ENCODE data around the gene APBA1.

The APBA1 gene

DNA sequence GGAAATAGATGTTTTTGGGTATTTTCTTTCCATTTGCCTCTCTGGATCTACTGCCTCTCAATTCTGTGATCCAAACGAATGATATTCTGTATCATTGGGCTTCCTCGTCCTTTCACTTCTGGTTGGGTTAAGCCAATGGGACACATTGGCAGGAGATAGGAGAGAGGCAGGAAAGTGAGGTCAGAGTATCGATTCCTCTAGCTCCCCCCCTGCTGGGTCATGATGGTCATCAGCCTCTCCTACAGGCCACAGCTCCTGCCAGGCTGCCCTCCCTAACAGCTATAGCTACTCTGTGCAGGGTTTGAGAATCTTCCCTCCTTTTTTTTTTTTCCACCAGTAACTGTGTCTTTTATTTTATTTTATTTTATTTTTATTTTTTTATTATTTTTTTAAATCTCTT lies 39.4 kb downstream of the APBA1 start:
- no peak for TF ChIP-seq POLR2AphosphoS5 (IDR thresholded peaks at IDR 0.05; ENCODE audit: low read depth, low read length)
- no peak for TF ChIP-seq TAF1 (IDR thresholded peaks at IDR 0.05; ENCODE audit: borderline replicate concordance, insufficient read depth, low read length)
- TF ChIP-seq, protein P1, sequence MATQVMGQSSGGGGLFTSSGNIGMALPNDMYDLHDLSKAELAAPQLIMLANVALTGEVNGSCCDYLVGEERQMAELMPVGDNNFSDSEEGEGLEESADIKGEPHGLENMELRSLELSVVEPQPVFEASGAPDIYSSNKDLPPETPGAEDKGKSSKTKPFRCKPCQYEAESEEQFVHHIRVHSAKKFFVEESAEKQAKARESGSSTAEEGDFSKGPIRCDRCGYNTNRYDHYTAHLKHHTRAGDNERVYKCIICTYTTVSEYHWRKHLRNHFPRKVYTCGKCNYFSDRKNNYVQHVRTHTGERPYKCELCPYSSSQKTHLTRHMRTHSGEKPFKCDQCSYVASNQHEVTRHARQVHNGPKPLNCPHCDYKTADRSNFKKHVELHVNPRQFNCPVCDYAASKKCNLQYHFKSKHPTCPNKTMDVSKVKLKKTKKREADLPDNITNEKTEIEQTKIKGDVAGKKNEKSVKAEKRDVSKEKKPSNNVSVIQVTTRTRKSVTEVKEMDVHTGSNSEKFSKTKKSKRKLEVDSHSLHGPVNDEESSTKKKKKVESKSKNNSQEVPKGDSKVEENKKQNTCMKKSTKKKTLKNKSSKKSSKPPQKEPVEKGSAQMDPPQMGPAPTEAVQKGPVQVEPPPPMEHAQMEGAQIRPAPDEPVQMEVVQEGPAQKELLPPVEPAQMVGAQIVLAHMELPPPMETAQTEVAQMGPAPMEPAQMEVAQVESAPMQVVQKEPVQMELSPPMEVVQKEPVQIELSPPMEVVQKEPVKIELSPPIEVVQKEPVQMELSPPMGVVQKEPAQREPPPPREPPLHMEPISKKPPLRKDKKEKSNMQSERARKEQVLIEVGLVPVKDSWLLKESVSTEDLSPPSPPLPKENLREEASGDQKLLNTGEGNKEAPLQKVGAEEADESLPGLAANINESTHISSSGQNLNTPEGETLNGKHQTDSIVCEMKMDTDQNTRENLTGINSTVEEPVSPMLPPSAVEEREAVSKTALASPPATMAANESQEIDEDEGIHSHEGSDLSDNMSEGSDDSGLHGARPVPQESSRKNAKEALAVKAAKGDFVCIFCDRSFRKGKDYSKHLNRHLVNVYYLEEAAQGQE (IDR thresholded peaks at IDR 0.05; ENCODE audit: insufficient read depth in 1 of 2, low read depth in 2 of 2, low read length in 2 of 2), result no peak

DNA sequence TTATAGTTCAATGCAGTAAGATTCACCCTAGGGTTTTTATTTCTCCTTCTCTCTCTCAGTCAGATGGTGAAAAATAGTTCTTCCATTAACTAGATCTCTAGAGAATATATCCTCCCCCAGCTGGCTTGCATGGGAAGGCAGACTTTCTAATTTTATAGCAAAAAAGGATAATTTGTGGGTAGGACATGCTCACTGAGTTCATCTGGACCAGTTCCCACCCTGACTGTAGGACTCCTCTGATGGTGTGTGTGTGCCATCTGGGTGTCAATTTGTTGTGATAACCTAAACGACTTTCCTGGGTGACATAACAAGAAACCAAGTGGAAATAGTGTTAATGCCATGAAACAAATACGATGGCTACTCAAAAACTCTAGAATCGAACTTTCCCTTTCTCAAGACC lies 44.9 kb downstream of the APBA1 start:
- TF ChIP-seq TAF1 (IDR thresholded peaks at IDR 0.05; ENCODE audit: borderline replicate concordance, insufficient read depth, low read length), result no peak
- TF ChIP-seq POLR2AphosphoS5 (IDR thresholded peaks at IDR 0.05; ENCODE audit: low read depth, low read length), result no peak
- no peak for TF ChIP-seq FOXP2 (optimal IDR thresholded peaks at IDR 0.05; ENCODE audit: borderline replicate concordance, extremely low read depth, extremely low read length, insufficient read depth)
- no peak for TF ChIP-seq SIN3A (IDR thresholded peaks at IDR 0.05; ENCODE audit: borderline replicate concordance, insufficient read depth, low read length)
- TF ChIP-seq, protein P1 (IDR thresholded peaks at IDR 0.05; ENCODE audit: insufficient read depth in 1 of 2, low read depth in 2 of 2, low read length in 2 of 2), result no peak

DNA sequence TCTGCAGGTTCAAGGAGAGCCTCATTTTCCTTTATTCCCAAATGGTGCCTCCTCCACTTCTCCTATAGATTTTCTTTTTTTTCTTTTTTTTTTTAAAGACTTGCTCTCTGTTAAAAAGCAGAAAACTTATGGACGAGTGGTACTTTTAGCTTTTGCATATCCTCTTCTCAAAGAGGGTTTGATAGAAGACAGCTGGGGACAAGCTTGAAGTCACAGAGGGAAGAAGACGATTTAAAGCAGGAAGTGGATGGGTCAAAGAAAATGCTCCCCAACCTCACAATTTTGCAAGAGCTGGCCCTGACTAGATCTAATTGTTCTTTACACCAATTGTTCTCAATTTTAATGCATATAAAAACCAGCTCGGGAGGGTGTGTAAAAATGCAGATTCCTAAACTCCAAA lies 48.9 kb downstream of the APBA1 start:
- TF ChIP-seq TAF1 (IDR thresholded peaks at IDR 0.05; ENCODE audit: borderline replicate concordance, insufficient read depth, low read length) (no peak), FOXP2 (optimal IDR thresholded peaks at IDR 0.05; ENCODE audit: borderline replicate concordance, extremely low read depth, extremely low read length, insufficient read depth) (no peak), POLR2AphosphoS5 (IDR thresholded peaks at IDR 0.05; ENCODE audit: low read depth, low read length) (no peak), SIN3A (IDR thresholded peaks at IDR 0.05; ENCODE audit: borderline replicate concordance, insufficient read depth, low read length) (no peak)
- TF ChIP-seq, protein P1 (IDR thresholded peaks at IDR 0.05; ENCODE audit: insufficient read depth in 1 of 2, low read depth in 2 of 2, low read length in 2 of 2), result no peak

DNA sequence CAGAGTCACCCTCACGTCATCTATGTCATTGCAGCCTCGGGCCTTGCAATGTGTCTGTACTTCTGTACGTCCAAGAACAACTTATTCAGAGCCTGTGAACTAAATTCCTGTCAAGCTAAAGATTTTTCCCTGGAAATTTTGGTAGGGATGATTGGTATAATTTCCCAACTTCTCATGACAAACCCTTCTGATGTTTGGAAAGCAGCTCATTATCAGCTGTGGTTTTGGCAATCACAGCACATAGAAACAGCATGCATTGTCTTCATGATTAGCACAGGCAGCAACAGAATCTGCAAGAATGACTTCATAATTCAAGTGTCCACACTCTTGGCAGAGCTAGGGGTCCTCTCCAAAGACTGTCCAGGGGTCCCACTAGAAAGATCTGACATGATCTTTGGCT lies 49.5 kb downstream of the APBA1 start:
- TF ChIP-seq SIN3A (IDR thresholded peaks at IDR 0.05; ENCODE audit: borderline replicate concordance, insufficient read depth, low read length) (no peak), POLR2AphosphoS5 (IDR thresholded peaks at IDR 0.05; ENCODE audit: low read depth, low read length) (no peak), FOXP2 (optimal IDR thresholded peaks at IDR 0.05; ENCODE audit: borderline replicate concordance, extremely low read depth, extremely low read length, insufficient read depth) (no peak), TAF1 (IDR thresholded peaks at IDR 0.05; ENCODE audit: borderline replicate concordance, insufficient read depth, low read length) (no peak)
- TF ChIP-seq, protein P1 (IDR thresholded peaks at IDR 0.05; ENCODE audit: insufficient read depth in 1 of 2, low read depth in 2 of 2, low read length in 2 of 2), result no peak

Data from PFSK-1 (cell line).